GM19372 (cell line): ENCODE results near the gene SHTN1.

Experiments
- ATAC-seq: cut with Tn5 transposase; IDR thresholded peaks from one replicate; pipeline ENCODE4 v1.9.1; 2021; ENCODE audit warnings: mild to moderate bottlenecking, low read depth, moderate library complexity; ENCODE audit not compliant: unreplicated experiment

Gene SHTN1

DNA sequence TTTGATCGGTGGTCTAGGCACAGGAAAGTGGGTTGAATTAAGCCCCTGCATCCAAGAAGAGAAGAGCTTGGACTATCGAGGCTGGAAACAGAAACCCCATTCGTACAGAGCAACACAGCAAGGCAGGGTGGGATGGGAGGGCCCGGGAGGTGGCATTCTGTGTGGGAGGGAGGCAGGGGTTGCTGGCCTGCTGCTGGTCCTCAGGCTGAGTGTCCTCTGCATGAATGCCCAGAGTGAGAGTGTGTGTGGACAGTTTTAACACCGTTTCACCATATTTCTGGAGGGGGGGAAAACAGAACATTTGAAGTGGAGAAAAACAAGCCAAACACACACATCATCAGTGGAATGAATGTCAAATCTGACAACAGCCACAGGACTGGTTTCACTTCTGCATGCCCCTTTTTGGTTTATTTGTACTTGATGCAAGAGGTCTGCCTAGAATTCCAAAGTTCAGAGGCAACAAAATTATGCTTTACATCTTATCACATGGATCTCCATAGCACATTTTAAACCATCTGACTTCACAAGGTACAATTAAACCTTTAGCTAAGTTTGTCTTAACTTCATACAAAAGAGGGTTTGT lies 166.8 kb downstream of the SHTN1 start:
- ATAC-seq, result no peak

DNA sequence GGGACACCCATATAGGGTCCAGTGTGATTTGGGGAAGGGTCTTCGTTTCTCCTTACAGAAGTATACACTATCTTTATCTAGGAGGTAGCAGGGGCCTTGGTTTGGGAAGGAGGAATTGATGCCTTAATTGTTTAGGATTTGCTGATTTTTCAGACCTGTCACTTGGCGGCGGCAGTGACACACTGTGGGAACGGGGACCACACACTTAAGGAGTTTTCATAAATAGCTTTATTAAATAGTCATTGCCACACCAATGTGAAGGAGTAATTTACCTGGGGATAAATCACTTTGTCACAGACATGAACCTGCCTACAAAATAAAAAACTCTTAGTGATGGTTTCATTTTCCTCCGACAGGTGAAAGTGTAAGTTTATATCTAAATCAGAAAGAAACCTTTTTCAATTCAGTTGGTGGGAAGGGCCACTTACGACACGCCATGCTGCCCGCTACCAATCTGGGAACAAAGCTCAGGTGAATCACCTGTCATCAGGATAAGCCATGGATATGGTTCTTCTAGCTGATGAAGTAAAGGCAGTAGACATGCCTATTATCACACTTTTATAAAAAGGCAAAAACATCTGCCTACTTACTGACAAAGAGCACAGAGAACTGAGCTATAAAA lies 168.0 kb downstream of the SHTN1 start:
- no peak for ATAC-seq

DNA sequence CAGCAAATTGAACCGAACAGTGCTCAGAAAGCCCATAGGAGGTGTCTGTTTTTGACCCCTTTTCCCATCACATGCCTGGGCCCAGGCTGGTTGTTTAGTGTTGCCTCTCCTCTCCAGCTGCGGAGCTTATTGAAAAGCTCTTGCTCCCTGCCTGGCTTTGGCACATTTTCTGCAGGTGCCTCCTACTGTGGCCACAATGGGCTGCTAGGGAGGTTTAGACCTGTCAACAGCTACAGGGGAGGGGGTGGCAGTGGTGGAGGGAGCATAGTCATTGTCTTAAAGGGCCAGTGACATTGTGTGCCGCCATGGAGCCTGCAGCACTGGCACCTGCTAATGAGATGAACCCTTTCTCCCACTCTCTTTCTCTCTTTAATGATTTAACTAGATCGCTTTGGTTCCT lies 168.9 kb downstream of the SHTN1 start:
- no peak for ATAC-seq

DNA sequence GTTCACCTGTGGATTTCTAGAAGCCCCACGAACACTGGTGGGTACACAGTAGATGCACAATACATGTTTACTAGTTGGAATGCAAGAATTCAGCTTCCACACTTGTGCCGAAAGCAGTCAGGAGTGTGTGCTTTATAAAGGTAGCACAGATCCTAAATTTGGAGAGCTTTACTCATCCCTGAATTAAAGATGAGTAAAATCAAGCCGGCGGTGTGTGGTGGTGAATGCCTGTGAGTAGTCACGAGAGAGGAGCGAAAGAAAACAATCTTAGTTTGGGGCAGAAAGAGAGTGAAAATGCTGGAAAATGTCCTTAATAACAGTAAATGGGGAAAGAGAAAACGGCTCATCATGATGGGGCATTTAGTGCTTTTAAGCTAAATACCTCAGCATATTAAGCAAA lies 169.3 kb downstream of the SHTN1 start:
- no peak for ATAC-seq

DNA sequence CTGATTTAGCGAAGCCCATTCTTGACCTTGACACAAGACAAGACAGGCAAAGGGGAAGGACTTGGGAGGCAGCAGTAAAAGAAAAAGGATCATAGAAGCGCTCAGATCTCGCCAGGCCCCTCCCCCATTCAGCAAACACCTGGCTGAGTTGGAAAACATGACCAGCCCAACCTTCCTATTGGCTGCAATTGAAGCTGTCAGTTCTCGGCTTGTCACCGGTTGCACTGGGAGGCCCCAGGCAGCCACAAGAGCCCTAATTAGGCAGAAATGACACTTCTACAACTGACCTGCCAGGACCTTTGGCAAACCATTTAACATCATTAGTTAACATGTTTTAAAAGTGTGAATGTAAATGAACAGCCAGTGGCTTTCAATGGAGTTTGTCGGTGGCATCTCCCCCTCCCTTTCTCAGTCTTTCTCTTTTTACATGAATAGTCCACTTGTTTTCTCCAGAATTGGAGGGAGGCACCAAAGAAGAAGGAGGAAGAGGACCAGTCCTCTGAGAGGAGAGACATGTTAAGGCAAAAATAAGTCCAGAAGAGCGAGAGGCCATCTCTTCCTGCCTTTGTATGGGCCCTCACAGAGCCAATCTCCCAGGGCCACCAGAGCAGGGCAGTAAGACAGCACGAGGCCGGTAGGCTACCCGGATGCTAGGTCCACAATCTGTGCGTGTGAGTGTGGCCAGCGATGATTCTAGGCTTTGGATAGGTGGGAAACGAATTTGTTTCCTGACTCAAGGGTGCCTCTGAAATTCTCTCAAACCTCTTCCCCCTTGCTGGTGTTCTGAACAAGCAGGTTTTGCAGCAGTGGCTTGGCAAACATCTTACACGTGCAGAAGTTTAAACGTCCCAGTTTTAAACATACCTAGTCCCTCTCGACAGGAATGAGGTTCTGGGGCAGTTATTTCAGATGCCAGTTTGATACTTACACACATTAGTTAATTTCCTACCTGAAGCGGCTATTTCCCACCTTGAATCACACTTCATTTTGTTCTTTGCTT lies 170.7 kb downstream of the SHTN1 start:
- no peak for ATAC-seq

DNA sequence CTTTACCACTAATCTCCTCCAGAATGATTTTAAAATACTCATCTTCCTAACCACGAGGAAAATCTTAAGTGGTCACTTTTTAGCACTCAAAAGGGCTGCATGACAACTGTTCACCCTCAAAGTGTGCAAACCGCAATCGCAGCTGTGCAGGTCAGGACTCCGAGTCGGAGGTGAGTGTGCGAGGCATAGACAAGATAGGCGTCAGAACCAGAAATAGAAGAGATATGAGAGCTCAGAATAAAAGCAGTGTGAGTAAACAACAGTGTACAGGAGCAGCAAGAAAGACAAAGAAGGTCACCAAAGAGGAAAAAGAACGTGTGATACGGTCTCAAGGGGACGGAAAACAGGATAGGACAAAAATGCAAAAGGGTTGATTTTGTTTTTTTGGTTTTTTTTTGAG lies 173.2 kb downstream of the SHTN1 start:
- ATAC-seq, result no peak
